HG03575 (cell line): ENCODE results near the gene NAA15.
A peak's percentile ranks its signal among the peaks of the same experiment; 100 is the strongest.
"Not testable (repeated sequence)": the region's sequence is repeated elsewhere in the genome, so short reads cannot be mapped to it uniquely, and the experiment has no call there.

Experiments used
- ATAC-seq: cut with Tn5 transposase; IDR thresholded peaks from one replicate; pipeline ENCODE4 v1.9.1; 2021; ENCODE audit not compliant: unreplicated experiment, insufficient number of reproducible peaks, low FRiP score; ENCODE audit errors: extremely low read depth

The NAA15 gene

DNA sequence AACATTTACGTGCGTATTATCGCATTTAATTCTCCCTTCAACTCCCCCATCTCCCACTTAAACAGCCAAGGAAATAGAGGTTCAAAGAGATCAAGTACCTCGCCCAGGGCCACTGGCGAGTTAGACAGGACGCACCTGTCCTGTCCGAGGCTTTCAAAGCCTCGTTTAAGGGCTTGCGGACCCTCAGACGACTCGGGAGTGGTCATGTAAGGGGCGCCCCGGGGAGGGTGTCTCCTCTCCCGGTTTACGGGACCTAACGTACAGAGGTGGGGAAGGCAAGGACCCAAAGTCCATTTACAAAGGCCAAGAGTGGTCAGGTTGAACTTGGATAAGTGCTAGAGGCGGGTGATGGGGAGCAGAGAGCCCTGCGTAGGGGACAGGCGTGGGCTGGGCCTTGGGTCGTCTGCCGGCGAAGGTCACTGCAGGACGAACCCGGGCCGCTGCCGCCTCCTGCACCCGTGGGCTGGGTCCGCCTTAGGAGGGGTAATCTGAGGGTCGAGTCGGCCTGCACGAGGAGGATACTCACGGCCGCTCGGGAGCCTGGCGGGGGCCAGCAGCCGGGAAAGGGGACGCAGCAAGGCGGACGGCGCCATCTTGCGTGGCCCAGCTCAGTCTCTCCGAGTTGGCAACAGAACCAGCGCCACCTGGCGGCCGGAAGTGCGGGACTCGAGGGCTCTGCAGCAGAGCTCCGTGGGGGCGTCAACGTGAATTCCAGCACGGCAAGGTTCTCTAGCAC lies 5.9 kb upstream of the NAA15 start:
- peak; percentile 62 for ATAC-seq

DNA sequence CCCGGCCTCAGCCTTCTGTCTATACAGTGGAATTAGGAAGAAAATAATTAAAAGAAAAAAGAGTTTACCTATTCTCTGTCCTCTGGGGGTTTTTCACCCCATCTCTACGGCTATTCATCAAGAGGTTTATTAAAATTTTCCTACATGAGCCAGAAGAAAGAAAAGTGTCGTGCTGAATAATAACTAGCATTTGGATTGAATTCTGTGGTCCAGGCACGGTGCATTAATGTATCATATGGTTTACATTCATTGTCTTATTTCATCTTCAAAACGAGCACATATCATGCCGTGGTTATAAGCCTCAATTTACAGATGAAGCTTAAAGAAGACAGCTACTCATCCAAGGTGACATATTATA lies 5.4 kb upstream of the NAA15 start:
- ATAC-seq = no peak

DNA sequence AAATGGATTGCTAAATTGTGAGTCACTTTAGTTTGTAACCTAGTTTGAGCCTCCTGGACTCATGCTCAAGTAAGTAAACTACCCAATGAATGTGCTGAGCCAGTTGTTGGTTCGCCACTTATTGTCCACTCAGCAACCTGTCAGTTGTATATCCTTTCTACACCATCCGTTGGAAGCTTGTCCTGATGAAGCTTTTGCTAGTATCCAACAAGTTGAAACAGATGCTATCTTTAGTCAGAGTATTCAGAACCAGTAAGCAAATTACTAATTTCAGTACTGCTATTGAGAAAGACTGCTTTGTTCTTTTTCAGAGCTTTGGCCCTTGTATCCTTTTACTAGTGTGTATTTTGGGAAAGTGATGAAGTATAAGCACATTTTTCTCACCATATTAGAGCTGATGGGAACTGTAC lies 4.3 kb upstream of the NAA15 start:
- ATAC-seq = no peak

DNA sequence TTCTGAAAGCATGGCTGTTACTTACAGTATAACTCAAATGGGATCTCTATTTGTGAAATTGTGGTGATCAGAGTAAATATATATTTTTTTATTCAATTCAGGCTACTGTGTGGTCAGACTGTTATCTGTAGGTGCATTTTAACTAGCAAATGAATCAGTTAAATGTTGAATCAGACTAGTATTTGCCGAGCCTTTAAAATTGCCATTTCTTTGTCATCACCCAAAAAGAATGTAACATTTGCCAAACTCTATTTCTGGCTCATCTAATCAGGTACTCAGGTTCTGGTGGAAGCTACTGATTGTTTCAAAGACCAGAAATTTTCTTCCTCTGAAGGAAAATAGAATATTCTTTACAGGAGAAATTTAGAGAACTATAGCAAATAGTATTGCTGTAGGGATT lies 1.8 kb upstream of the NAA15 start:
- no peak for ATAC-seq

DNA sequence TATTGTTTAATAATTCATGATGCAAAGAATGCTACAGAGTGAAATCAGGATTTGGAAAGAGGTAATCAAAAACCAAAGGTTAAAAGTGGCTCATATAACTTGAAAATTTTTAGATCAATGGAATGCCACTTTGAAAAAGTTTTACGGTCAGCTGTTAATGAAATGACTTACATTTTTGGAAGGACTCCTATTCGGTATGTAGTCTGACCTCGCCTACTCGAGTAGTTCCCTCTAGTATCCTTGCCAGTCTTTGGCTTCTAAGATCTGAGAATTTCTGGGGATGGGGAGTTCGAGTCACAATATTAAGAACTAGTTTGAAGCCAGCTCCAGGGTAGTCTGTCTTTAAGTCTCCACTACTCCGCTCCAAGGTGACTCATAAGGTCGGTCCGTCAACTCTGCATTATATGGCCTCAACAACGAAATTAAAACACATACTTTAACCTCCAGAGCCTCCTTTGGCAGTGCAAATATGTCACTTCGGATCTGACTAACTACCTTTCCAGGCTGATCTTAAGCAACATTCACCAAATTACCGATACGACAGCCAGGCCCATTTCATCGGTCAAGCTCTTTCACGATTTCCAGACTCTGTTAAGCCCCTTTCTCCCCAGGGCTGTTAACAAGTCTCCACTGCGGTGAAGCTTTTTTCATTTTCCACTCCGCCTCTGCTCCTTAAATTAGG lies 733 bp upstream of the NAA15 start:
- ATAC-seq = no peak

DNA sequence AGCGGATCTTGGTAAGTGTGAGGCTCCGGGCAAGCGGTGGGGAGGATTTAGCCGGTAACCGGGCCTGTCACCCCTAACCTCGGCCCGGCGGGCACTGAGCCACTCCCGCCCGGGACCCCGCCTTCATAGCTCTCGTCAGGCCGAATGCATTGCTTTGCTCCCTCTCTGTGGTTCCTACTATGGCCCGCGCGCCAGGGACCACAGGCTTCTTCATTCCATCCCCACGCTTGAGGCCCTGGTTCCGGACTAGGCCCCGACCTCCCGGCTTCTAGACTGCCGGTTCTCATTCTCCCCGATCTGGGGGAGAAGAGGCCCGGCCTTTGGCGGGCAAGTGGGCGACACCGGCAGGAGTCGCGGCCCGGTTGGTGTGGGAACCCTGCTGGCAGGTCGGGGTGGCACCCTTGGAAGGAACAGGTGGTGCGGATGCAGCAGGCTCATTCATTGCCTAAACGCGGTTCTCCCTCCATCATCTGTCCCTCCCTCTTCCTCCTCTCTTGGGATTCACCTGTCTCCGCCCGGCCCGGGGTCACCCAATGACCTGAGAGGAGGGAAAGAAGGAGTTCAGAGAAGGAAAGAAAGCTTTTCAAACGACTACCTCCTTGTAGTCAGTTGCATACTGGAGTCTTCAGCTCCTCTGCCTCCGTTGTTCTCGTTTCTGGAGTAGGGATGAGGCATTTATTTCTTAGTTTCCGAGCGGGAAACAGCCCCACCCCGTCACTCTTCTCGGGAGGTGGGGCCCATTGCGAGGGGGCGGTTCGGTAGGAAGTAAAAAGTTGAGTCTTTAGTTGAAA lies 711 bp downstream of the NAA15 start, which contains the start of gene NDUFC1:
TSS of gene NDUFC1 (minus strand) at position 657 of the 791 bp plus-strand sequence. CDS start 6,679 bp downstream, outside the sequence.
- peak; percentile 16 for ATAC-seq

DNA sequence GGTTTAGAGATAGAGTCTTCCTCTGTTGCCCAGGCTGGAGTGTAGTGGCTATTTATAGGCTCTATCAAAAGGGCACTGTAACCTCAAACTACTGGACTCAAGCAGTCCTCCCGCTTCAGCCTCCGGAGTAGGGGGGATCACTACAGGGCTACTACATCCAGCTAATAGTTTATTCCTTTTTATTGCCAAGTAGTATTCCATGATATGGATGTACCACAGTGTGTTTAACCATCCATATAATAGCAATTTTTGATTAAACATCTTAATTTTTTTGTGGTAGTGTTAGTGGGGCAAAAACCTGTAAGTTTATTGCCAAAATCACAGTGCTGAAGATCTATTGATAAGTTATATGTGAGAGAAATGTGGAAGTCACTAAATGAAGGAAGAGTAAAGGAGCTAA lies 3.6 kb downstream of the NAA15 start:
- no peak for ATAC-seq

DNA sequence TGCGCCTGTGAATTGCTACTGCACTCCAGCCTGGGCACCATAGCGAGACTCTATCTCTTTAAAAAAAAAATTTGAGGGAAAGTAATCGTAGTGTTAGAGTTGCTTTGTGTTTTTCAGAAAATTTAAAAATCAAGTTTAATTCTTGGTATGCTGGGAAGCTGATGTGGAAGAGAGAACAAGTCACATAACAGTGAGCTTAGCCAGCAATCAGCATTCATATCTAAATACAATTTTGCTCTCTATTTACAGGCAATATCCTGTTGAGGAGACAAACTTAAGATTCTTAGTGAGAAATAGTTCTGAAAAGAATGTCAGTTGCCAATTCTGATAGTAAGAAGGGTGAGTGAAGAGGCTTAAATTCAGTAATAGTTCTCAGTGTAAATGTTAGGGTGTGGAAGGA lies 10.6 kb downstream of the NAA15 start:
- no peak for ATAC-seq

DNA sequence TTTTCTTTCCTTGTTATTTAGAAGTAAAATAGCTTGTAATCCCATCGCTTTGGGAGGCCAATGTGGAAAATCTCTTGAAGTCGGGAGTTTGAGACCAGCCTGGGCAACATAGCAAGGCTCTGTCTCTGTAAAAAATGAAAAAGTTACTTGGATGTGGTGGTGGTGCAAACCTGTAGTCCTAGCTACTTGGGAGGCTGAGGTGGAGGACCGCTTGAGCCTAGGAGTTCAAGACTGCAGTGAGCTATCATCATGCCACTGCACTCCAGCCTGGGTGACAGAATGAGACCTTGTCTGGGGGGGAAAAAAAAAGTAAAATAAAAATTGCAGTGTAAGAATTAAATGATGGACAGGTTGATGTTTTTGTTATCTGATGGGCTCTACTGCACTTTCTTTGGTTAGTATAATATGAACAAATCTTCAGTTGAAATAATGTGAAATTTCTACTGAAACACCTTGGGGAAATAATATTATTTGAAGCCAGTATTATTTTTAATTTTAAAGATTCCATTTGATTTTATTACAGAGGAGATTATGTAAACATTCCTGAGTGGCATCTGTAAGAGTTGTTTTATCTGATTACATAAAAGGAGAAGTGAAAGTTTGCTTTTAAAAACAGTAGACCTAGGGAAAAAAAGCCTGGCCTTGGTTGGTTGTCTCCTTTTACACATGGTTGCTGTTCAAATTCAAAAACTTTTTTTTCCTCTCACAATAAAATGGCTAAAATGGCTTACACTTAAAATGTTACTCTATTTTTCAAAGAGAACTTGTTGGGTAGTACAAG lies 11.4 kb downstream of the NAA15 start:
- ATAC-seq = no peak

DNA sequence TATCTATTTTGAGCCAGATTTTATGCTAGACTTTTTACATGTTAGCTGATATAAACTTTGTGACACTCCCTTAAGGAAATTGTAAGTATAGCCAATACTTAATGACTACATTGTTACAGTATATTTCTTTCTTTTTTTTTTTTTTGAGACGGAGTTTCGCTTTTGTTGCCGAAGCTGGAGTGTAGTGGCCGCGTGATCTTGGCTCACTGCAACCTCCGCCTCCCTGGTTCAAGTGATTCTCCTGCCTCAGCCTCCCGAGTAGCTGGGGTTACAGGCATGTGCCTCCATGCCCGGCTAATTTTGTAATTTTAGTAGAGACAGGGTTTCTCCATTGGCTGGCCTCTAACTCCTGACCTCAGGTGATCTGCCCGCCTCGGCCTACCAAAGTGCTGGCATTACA lies 12.1 kb downstream of the NAA15 start:
- ATAC-seq = not testable (repeated sequence)

DNA sequence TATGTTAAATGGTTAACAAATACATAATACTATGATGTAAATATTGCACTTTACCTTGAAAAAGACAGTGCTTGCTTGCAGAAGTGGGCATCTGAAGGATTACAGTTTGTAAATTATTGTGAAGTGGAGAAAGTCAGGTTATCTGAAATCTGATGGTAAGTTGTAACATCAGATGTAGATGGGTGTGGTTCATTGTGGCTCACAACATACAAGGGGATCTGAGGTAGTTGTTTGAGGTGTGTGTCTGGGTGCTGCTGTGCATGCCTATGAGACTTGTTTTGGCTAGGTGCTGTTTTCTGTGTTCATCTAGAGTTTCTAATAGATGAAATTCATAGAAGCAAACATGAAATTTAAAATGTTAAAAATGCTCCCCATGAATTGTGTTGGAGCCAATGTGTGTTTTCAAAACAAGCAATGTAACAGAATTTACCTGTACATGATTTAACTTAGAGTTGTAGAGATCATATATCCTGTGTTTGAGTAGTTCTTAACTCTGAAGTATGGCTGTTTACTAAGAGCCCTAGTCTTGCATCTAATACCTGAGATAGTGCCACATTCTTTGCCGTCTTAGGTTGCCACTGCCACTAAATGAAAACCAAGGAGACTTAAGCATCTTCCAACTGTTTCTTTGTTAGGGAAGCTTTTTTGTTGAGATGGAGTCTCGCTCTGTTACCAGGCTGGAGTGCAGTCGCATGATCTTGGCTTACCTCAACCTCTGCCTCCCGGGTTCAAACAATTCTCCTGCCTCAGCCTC lies 12.9 kb downstream of the NAA15 start:
- ATAC-seq = no peak

DNA sequence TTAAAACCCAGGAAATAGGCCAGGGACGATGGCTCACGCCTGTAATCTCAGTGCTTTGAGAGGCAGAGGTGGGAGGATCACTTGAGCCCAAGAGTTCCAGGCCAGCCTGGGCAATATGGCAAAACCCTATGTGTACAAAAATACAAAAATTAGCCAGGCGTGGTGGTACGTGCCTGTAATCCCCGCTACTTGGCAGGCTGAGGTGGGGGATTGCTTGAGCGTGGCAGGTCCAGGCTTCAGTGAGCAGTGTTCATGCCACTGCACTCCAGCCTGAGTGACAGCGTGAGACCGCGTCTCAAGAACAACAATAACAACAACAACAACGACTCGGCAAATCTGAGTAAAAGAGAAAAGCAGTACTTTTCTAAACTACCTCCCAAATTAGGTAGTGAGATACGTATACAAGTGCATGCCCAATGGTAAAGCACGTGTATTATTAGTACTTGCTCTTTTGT lies 13.9 kb downstream of the NAA15 start:
- no peak for ATAC-seq

DNA sequence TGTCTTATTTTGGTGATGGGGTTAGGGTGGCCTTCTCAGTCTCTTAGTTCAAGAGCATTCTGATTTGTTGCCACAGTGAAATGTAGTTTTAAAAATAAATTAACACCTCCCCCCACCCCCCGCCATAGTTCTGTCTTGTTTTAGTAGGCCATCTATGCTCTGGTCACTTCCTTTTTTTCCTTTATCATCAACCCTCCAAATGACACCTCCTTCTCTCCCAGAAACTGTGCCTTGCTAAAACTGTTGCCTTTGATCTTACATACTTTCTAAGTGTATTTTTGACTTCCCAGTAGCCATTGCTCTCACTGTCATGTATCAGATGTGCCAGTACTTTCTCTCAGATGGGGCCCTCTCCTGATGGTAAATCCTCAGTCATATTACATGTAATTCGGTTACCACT lies 15.4 kb downstream of the NAA15 start:
- ATAC-seq = no peak

DNA sequence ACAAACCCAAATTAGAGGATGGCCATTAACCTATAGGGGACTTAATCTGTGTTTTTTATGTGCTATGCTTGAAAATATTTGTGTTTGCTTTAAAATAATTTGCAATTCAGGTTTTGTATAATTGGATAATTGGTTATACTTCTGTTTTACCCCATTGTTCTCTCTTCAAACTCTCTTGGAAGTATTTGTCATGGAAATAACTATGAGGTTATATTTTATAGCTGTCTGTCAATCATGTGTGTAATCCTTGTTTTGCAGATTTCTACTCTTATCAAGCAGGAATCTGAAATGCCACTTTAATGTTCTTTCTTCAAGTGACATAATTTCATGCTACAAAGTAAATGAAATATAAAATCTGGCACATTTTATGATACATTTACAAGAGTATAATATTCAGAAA lies 16.3 kb downstream of the NAA15 start:
- no peak for ATAC-seq

DNA sequence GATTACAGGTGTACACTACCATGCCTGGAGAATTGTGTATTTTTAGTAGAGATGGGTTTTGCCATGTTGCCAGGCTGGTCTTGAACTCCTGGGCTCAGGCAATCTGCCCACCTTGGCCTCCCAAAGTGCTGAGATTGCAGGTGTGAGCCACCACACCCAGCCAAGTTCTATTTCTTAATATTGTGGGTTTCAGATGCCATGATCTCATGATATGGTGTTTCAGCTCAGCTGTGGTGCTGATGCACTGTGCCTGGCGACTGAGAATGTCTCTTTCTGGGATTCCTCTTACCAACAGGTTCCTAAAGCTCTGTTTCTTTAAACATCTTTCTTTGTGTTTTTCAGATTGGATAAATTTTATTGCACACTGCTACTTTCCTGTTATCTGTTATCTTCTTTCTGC lies 18.3 kb downstream of the NAA15 start:
- ATAC-seq = no peak

DNA sequence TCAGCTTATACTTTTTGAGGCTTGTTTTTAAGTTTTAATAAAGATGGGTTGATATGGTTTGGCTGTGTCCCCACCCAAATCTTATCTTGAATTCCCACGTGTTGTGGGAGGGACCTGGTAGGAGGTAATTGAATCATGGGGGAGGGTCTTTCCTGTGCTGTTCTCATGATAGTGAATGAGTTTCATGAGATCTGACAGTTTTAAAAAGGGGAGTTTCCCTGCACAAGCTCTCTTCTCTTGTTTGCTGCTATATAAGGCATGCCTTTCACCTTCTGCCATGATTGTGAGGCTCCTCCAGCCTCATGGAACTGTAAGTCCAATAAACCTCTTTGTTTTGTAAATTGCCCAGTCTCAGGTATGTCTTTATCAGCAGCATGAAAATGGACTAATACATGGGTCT lies 20.8 kb downstream of the NAA15 start:
- not testable (repeated sequence) for ATAC-seq

DNA sequence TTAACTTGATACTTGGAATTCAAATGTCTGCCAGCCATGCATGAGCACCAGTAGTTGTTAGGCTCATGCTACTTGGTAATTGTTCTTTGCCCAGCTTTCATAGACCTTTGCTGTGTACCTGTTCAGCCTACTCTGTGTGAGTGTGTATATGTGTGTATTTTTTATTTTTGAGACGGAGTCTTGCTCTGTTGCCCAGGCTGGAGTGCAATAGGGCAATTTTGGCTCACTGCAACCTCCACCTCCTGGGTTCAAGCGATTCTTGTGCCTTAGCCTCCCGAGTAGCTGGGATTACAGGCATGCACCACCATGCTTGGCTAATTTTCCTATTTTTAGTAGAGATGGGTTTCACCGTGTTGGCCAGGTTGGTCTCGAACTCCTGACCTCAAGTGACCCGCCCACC lies 21.2 kb downstream of the NAA15 start:
- ATAC-seq = not testable (repeated sequence)

DNA sequence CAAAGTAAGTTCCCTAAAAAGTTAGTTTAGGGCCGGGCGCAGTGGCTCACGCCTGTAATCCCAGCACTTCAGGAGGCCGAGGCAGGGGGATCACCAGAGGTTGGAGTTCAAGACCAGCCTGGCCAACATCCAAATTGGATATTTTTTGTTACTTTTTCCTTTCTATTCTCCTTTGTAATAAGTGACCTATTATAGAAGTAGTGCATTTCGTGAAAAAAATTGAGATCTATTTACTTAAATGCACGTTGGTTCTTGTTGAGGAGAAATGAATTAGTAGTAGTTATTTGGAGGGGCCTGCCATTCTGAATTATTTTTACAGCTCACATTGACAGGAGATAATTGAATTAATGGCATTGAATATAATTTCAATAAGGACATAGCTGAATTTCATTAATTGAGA lies 23.3 kb downstream of the NAA15 start:
- ATAC-seq = no peak
